PFSK-1 (cell line): ENCODE measurements around the gene TTLL6.

Experiments used
- SIN3A ChIP-seq: IDR thresholded peaks from 2 replicates; pipeline ENCODE4 v1.6.1; 2012; ENCODE audit warnings: mild to moderate bottlenecking, low read length, moderate library complexity, borderline replicate concordance; ENCODE audit not compliant: insufficient read depth
- TAF1 ChIP-seq: IDR thresholded peaks from 2 replicates; pipeline ENCODE4 v1.6.1; 2012; ENCODE audit warnings: low read length, control low read depth, borderline replicate concordance; ENCODE audit not compliant: insufficient read depth

DNA sequence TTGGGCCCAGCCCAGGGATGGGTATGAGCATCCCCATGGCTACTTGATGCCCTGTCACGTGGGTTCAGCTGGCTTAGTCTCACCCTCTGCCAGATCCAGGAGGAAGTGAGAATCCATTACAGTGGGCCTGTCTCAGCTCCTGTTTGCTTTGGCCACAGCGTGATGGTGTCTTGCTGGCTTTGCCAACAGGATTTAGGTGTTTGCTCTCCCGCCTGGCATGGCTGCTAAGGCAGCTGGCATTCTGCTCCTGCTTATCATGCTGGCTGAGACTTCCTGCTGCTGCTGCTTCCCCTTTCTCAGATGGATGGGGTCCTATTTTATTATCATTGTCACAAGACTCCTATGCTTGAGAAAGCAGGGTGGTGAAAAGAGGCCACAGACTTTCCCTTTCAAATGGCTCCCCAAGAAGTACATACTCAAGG is 60.2 kb downstream of the TTLL6 start:
- no peak for TF ChIP-seq SIN3A
- no peak for TF ChIP-seq TAF1
